ENCODE data around the gene HIC2.

DNA sequence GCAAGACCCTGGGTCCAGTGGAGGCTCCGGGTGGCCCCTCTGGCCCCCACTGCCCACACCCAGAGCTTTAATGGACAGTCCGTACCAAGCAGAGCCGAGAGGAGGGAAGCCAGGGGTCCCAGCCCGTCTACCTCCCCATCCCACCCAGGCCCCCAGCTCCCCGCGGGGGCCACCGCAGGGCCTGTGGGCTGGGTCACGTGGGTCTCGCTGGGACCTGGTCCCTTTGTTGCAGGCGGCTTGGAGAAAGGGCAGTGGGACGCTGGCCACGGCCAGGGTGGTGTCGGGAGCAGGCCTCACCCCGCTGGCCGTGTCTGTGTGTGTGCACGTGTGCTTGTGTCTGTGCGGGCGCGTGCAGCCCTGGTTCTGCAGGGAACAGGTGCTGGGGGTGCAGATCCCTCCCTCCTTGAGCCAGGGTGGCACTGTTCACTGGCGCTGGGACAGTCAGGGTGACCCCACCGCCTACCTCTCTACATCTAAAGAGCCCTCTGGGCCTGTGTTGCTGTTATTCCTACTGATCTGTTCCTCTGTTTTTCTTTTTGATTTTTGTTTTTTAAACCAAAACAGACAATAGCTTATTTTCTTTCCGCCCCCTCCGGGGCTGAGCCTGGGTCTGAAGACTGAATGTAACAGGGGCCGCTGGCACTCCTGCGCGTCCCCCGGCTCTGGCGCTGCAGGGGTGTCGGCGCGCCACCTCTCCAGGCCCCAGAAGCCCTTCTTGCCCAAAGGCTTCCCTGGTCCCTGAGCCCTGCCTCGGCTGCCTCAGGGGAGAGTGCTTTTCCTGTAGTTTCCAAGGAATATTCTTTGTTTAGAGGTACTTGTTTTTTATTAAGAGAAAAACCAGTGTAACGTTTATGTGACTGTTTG, 29.9 kb downstream of the HIC2 start:
- TF ChIP-seq, protein P1, sequence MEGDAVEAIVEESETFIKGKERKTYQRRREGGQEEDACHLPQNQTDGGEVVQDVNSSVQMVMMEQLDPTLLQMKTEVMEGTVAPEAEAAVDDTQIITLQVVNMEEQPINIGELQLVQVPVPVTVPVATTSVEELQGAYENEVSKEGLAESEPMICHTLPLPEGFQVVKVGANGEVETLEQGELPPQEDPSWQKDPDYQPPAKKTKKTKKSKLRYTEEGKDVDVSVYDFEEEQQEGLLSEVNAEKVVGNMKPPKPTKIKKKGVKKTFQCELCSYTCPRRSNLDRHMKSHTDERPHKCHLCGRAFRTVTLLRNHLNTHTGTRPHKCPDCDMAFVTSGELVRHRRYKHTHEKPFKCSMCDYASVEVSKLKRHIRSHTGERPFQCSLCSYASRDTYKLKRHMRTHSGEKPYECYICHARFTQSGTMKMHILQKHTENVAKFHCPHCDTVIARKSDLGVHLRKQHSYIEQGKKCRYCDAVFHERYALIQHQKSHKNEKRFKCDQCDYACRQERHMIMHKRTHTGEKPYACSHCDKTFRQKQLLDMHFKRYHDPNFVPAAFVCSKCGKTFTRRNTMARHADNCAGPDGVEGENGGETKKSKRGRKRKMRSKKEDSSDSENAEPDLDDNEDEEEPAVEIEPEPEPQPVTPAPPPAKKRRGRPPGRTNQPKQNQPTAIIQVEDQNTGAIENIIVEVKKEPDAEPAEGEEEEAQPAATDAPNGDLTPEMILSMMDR (conservative IDR thresholded peaks at IDR 0.05): no peak
- TF ChIP-seq ZFX (IDR thresholded peaks at IDR 0.05): no peak
